ENCODE measurements around the gene ZFYVE28.

The ZFYVE28 gene

GRCh38 chr4:2274320-2275043 lies 144.0 kb downstream of the ZFYVE28 start:
- no peak for DNase-seq (ENCODE audit: low spot score)
- in situ Hi-C loops (cut with MboI; ENCODE audit: low pct_unique_long_range_greater_than_20kb, low sequenced_read_pairs, unreplicated experiment), result no loop called here
- TF ChIP-seq CTCF (IDR thresholded peaks at IDR 0.05; ENCODE audit: extremely low read depth, insufficient read depth, missing control alignments), result no peak

- in situ Hi-C loops (cut with MboI; ENCODE audit: low pct_unique_long_range_greater_than_20kb, low sequenced_read_pairs, unreplicated experiment), result no loop called here
- TF ChIP-seq CTCF (IDR thresholded peaks at IDR 0.05; ENCODE audit: extremely low read depth, insufficient read depth, missing control alignments), result no peak
- DNase-seq (ENCODE audit: low spot score), result no peak
Measured at GRCh38 chr4:2273657-2274319, 144.7 kb downstream of the ZFYVE28 start.

- no peak for TF ChIP-seq CTCF (IDR thresholded peaks at IDR 0.05; ENCODE audit: extremely low read depth, insufficient read depth, missing control alignments)
Measured at GRCh38 chr4:2273221-2273620, 145.2 kb downstream of the ZFYVE28 start.

GRCh38 chr4:2272828-2273120 lies 145.7 kb downstream of the ZFYVE28 start:
- in situ Hi-C loops (cut with MboI; ENCODE audit: low pct_unique_long_range_greater_than_20kb, low sequenced_read_pairs, unreplicated experiment), result no loop called here
- DNase-seq (ENCODE audit: low spot score), result no peak
- TF ChIP-seq CTCF (IDR thresholded peaks at IDR 0.05; ENCODE audit: extremely low read depth, insufficient read depth, missing control alignments), result no peak

More at GRCh38 chr4:2273221-2273620, 145.2 kb downstream of the ZFYVE28 start:
- no peak for DNase-seq (ENCODE audit: low spot score)
- in situ Hi-C loops (cut with MboI; ENCODE audit: low pct_unique_long_range_greater_than_20kb, low sequenced_read_pairs, unreplicated experiment), result no loop called here

- no peak for TF ChIP-seq CTCF (IDR thresholded peaks at IDR 0.05; ENCODE audit: extremely low read depth, insufficient read depth, missing control alignments)
- in situ Hi-C loops (cut with MboI; ENCODE audit: low pct_unique_long_range_greater_than_20kb, low sequenced_read_pairs, unreplicated experiment), result no loop called here
- DNase-seq (ENCODE audit: low spot score), result no peak
Measured at GRCh38 chr4:2272026-2272827, 146.2 kb downstream of the ZFYVE28 start.

- TF ChIP-seq CTCF (IDR thresholded peaks at IDR 0.05; ENCODE audit: extremely low read depth, insufficient read depth, missing control alignments), result no peak
- in situ Hi-C loops (cut with MboI; ENCODE audit: low pct_unique_long_range_greater_than_20kb, low sequenced_read_pairs, unreplicated experiment), result no loop called here
- DNase-seq (ENCODE audit: low spot score), result no peak
Measured at GRCh38 chr4:2271279-2272025, 147.0 kb downstream of the ZFYVE28 start.

Measured in GM13977 (cell line).